CD4-positive, alpha-beta T cell treated with Interleukin-6 at 100 ng/mL for 8 hours (primary cell): Measurements from ENCODE around the gene ZBTB40.

Source experiments
- DNase-seq: peaks from one replicate; pipeline ENCODE4 v3.0.0-alpha.2; 2020; ENCODE audit warnings: mixed read lengths, low spot score

Gene ZBTB40

GRCh38 chr1:22556391-22557104 is 104.9 kb downstream of the ZBTB40 start:
- DNase-seq, result no peak

GRCh38 chr1:22557341-22557950 is 105.8 kb downstream of the ZBTB40 start:
- DNase-seq, result no peak

GRCh38 chr1:22562584-22563583 is 111.2 kb downstream of the ZBTB40 start, which contains the start of gene EPHA8:
EPHA8 (plus strand) TSS chr1:22563489; CDS start chr1:22563636, 147 bp downstream.
- no peak for DNase-seq

DNA sequence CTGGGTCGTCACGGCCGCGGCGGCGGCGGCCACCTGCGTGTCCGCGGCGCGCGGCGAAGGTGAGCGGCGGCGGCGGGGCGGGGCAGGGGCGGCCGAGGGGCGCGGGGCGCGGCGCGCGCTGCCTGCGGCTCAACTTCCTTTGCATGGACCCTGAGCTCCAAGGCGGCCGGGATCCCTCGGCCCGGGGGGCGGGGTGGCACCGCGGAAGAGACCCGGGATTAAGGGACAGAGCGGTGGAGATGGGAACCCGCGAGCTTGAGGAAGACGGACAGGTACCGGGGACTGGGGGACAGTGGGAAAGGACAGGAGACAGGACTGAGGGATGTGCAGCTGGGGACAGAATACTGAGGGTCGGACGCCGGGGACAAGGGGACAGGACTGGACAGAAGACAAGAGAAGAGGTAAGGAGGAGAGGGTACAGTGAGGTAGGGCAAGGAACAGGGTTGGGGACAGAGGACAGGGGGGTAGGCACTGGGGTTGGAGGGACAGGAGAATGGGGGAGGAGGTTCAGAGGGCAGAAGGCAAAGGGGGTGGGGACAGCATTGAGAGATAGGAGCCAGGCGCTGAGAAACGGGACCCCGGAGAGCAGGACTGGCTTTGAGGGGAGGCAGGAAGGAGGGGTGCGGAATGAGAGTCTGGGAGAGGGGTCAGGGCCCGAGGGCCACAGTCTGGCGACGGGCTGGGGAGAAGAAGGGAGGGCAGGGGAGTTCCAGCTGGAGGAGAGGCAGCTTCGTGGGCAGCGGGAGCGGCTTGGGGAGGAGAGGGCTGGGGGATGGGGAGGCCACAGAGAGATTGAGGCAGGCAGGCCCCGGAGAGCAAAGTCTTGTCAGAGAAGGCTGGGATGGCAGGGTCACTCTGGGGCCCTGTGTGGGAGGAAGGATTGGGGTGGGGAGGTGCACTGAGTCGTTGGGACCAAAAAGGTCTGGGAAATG is 112.3 kb downstream of the ZBTB40 start:
- no peak for DNase-seq

DNA sequence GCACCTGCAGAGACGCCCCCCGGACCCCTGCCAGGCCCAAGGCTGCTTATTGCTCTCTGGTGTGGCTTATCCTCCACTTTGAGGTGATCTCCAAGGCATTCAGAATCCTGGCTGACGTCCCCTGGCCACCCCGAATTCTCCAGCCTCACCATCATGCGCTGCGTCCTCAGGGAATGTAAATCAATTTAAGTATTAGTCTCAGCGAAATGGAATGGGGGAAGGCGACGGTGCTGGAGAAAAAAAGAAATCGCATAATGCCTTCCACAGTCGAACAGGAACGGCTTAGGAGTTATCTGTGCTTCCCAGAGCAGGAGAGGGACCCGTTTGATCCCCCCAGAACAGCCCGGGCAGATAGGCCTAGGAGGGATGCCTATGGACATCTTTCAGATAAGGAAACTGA is 114.5 kb downstream of the ZBTB40 start:
- no peak for DNase-seq

DNA sequence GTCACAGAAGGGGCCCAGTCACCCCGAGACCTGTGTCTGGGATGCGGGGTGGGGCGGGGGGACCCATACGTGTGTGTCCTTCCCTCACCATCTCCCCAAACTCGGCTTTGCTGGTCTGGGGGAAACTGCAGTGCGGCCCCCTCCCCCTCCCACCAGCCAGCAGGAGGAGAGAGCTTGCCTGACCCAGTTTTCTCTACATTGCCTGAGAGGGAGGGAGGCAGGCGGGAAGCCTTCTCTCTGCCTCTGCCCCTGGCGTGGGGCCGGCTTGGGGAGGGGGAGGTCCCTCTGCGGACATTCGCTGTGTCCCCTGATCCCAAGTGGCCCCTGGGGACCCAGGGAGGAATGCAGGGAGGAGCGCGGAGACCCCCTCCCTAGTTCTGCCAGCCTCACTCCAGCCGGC is 115.5 kb downstream of the ZBTB40 start:
- no peak for DNase-seq

DNA sequence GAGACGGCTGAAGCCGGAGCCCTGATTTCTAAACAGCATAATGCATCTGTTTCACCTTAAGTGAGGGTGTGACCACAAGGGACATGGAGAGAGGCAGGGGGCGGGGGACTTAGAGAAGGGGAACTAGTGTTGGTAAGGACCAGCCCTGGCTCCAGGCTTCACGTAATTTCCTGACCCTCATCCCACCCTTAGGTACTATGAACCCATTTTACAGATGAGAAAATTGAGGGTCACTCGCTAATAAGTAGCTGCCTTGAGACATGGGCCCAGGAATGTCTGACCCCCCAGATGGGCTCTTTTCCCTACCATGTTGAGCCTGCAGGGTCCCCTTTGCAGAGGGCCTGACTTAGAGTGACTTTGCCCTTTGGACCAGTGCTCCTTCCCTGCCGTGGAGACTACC is 116.3 kb downstream of the ZBTB40 start:
- no peak for DNase-seq

GRCh38 chr1:22569269-22569668 is 117.6 kb downstream of the ZBTB40 start:
- DNase-seq, result no peak

DNA sequence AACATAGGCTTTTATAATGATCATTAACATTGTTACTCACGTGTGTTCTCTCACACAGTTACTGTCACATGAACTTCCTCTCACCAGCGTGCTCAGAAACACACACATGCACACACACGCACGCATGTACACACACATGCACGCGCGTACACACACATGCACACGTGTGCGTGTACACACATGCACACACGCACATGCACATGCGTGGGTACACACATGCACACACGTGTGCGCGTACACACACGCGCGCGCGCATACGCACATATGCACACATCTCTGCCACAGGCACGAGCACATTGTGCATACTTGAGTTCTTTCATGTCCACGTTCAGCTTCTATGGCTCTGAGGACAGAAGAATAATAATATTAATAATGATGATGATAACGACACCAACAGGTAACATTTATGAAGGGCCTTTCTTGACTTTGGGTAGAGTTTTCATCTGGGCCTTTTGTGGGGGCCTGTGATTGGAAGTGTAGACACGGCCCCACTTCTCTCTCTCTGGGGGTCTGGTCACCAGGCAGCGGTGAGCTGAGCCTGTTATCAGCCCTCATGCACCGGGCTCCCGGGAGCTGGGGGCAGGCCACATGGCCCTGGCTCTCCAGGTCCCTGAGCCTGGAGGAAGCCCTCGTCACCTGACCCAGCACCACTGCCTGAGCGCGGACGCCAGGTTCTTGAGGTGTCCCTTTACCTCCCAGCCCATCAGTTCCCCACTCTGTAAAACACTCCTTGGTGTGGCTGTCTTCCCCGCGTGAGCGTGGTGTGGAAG is 118.7 kb downstream of the ZBTB40 start:
- DNase-seq, result no peak

- no peak for DNase-seq
Observed at GRCh38 chr1:22572818-22573217, 121.2 kb downstream of the ZBTB40 start.

DNA sequence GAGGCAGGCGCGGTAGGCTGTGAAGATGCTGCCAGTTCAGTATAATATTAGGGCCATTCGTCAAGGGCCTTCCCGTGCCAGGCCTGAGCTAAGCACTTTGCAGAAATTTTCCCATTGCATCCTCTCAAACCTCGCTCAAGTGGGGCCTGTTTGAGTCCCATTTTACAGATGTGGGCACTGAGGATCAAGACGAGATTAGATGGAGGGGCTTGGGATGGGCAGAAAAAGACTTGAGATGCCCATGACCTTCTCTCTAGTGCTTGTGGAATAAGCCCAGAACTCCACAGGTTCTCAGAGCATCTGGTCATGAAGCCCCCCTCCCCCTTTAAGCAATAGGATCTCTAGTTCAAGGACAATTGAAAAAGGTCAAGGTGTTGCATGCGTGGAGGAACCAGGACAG is 121.6 kb downstream of the ZBTB40 start:
- DNase-seq, result no peak

DNA sequence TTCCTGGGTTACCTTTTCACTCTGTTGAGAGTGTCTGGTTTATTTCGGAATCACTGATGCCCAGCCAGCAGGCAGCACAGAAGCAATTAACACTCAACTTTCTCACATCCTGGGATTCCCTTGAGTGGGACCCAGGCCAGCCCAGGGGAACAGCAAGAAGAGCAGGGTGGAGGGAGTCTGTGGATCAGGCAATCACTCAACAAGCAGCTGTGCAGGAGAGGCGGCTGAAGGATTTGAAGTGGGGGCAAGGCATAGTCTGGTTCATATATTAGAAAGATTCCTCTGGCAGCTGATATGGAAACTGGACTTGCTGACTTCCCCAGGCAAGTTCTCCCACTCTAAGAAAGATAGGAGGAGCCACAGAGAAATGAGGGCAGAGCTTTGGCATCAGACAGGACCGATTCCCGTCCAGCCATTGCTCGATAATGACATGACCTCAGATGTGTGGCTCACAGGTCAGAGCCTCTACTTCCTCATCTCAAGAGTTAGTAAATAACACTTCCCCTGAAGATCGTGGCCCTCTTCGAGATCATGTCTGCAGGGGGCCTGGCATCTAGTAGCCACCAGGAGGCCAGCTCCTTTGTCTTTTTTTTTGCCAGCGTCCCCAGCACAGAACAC is 124.0 kb downstream of the ZBTB40 start:
- no peak for DNase-seq

- no peak for DNase-seq
Observed at GRCh38 chr1:22576150-22576544, 124.5 kb downstream of the ZBTB40 start.

- DNase-seq, result no peak
Observed at GRCh38 chr1:22576617-22577016, 125.0 kb downstream of the ZBTB40 start.

DNA sequence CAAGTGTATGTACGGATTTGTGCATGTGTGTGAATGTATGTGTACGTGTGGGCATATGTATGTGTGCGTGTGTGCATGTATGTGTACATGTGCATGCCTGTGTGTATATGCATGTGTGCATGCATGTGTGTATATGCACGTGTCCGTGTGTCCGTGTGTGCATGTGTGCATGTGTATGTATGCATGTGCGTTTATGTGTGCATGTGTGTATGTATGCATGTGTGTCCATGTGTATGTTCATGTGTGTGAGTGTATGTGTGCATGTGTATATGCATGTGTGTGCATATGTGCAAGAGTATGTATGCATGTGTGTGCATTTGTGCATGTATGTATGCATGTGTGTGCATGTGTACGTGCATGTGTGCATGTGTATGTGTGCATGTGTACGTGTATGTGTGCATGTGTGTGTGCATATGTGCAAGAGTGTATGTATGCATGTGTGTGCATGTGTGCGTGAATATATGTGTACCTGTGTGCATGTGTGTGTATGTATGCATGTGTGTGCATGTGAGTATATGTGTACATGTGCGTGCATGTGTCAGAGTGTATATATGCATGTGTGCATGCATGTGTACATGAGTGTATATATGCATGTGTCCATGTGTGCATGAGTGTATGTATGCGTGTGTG is 127.2 kb downstream of the ZBTB40 start:
- DNase-seq, result no peak

DNA sequence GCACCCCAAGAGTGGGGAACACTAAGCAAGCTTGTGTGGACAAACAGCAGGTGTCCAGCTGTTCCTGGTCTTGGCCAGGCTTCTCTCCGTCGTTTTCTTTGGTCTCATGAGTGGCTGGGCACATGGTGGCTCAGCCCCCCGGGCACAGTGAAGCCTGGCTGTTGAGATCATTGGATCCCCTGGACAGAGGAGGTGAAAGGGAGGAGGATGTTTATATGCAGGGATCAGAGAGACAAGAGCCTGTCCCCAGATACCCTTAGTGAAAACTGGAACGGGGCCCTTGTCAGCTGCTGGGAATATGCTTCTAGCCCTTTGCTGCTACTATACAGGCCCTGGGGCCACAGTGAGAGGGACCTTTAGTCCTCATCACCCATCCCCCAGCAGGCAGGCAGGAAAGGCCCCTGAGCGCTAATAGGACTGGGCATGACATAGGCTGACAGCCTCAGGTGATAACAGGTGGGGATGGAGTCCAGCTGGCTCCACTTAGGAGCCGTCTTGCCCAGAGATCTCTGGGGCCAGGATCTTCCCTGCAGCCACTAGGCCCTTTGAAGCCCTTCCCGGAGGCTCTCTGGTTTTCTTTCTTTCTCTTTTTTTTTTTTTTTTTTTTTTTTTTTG is 128.0 kb downstream of the ZBTB40 start:
- no peak for DNase-seq
